B cell (primary cell): ENCODE results near the gene HFM1. TPM values are rescaled to one million over a fixed set of nuclear protein-coding genes. Genes with fewer than 3 reads are reported as not detected.

Experiments
- ATAC-seq: fragments of 200-7000 bp; cut with Tn5 transposase; one replicate; pipeline ENCODE4 v1.10.0; 2021; ENCODE audit warnings: low read depth, mild to moderate bottlenecking, moderate number of reproducible peaks, moderate library complexity
- CTCF ChIA-PET: fragments of 350-600 bp; sonication (Branson Sonifier 250); formaldehyde crosslinking; loops from one replicate; lab custom pipeline; 2021; ENCODE audit warnings: antibody characterized with exemption, inconsistent platforms; lab: Charles Lee
- POLR2A ChIA-PET: fragments of 350-600 bp; sonication (Branson Sonifier 250); formaldehyde crosslinking; loops from one replicate; lab custom pipeline; 2021; ENCODE audit warnings: antibody characterized with exemption; lab: Charles Lee
- DNase-seq: peaks from one replicate; pipeline ENCODE4 v3.0.0; 2013
- H2AFZ ChIP-seq: 2 replicates; pipeline ENCODE4 v1.6.1; 2012; ENCODE audit warnings: mild to moderate bottlenecking, low read depth, low read length; ENCODE audit not compliant: insufficient read depth, poor library complexity, severe bottlenecking
- H3K27ac ChIP-seq, 2 donors: 1 replicate in 1 of 2; 2 replicates in 1 of 2; pipeline ENCODE4 v1.5.1; 2012 to 2013; ENCODE audit warnings: low read length in 2 of 2, mild to moderate bottlenecking in 2 of 2, moderate library complexity in 1 of 2
- H3K27me3 ChIP-seq, 4 experiments: fragments of 200-600 bp in 1 of 4; sonication (generic) in 1 of 4; replicated peaks in 1 of 4; 1 replicate in 2 of 4; 2 replicates in 2 of 4; pipeline versions ENCODE4 v1.6.1 to v1.7.0; 2013 to 2016; ENCODE audit warnings: low read length in 3 of 4, mild to moderate bottlenecking in 2 of 4, mixed read lengths in 1 of 4, moderate library complexity in 1 of 4; ENCODE audit not compliant: insufficient read depth in 4 of 4, control insufficient read depth in 3 of 4; ENCODE audit errors: control extremely low read depth in 1 of 4
- H3K36me3 ChIP-seq, 2 experiments: replicated peaks in 1 of 2; 1 replicate in 1 of 2; 2 replicates in 1 of 2; pipeline versions ENCODE4 v1.6.1 to v1.7.1; 2013; ENCODE audit warnings: low read length in 1 of 2; ENCODE audit not compliant: insufficient read depth in 2 of 2, control insufficient read depth in 1 of 2; ENCODE audit errors: control extremely low read depth in 1 of 2, extremely low read depth in 1 of 2
- H3K4me1 ChIP-seq, 2 donors: fragments of 200-600 bp in 1 of 2; sonication (generic) in 1 of 2; 1 replicate in 1 of 2; 2 replicates in 1 of 2; pipeline versions ENCODE4 v1.5.1 to v1.6.1; 2013 to 2017; ENCODE audit warnings: low read length in 2 of 2; ENCODE audit not compliant: control insufficient read depth in 2 of 2, insufficient read depth in 2 of 2
- H3K4me2 ChIP-seq: replicated peaks from 2 replicates; pipeline ENCODE3; 2012; ENCODE audit warnings: mild to moderate bottlenecking, low read depth, low read length; ENCODE audit not compliant: poor library complexity, severe bottlenecking
- H3K4me3 ChIP-seq, 5 experiments: fragments of 200-600 bp in 1 of 5; sonication (generic) in 1 of 5; 1 replicate in 3 of 5; 2 replicates in 2 of 5; pipeline versions ENCODE4 v1.5.1 to v1.7.0; 2011 to 2016; ENCODE audit warnings: low read length in 4 of 5, mild to moderate bottlenecking in 4 of 5, low read depth in 2 of 5, control low read depth in 1 of 5, moderate library complexity in 1 of 5; ENCODE audit not compliant: insufficient read depth in 1 of 5; ENCODE audit errors: control extremely low read depth in 1 of 5, extremely low read depth in 1 of 5
- H3K79me2 ChIP-seq: fragments of 200-600 bp; sonication (generic); one replicate; pipeline ENCODE4 v1.6.0; 2016; ENCODE audit warnings: low read length; ENCODE audit not compliant: control insufficient read depth, insufficient read depth
- H3K9ac ChIP-seq: fragments of 200-600 bp; sonication (generic); 2 replicates; pipeline ENCODE4 v1.6.1; 2017; ENCODE audit warnings: mild to moderate bottlenecking, low read length, moderate library complexity
- H3K9me3 ChIP-seq, 3 donors: one replicate each; pipeline versions ENCODE4 v1.6.1 to v1.7.1; 2013; ENCODE audit warnings: low read length in 2 of 3; ENCODE audit not compliant: control insufficient read depth in 2 of 3, insufficient read depth in 1 of 3; ENCODE audit errors: control extremely low read depth in 1 of 3
- H4K20me1 ChIP-seq: 2 replicates; pipeline ENCODE4 v1.6.0; 2012; ENCODE audit warnings: mild to moderate bottlenecking, low read length; ENCODE audit not compliant: insufficient read depth, control insufficient read depth, poor library complexity, severe bottlenecking
- H3K27ac Mint-ChIP-seq: one replicate; pipeline ENCODE4 v1.8.0; 2021; ENCODE audit warnings: mixed read lengths
- H3K27me3 Mint-ChIP-seq: one replicate; pipeline ENCODE4 v1.8.0; 2021; ENCODE audit warnings: mixed read lengths
- H3K4me1 Mint-ChIP-seq: one replicate; pipeline ENCODE4 v1.8.0; 2021; ENCODE audit warnings: mixed read lengths
- H3K4me3 Mint-ChIP-seq: one replicate; pipeline ENCODE4 v1.8.0; 2021; ENCODE audit warnings: mixed read lengths
- H3K9me3 Mint-ChIP-seq: one replicate; pipeline ENCODE4 v1.8.0; 2022; ENCODE audit warnings: mixed read lengths; ENCODE audit not compliant: insufficient read depth
- EZH2 ChIP-seq: IDR thresholded peaks from 2 replicates; pipeline ENCODE4 v1.6.1; 2012; ENCODE audit warnings: borderline replicate concordance, low read depth, mild to moderate bottlenecking, moderate library complexity, low read length; ENCODE audit not compliant: insufficient read depth, poor library complexity, severe bottlenecking
- WGBS: methylation state at CpG from one replicate; pipeline ENCODE4 v1.1.5; 2013; ENCODE audit warnings: missing lambda C conversion rate; ENCODE audit not compliant: insufficient coverage; 5-methylcytosine and 5-hydroxymethylcytosine counted together
- intact Hi-C: fragments of 100-400 bp; cut with micrococcal nuclease; formaldehyde crosslinking; loops from one replicate; pipeline ENCODE4 v1.10.0; 2022
- polyA plus RNA-seq: library from polyadenylated mRNA; depleted of rRNA; stranded (reverse); fragments of >200 nt; gene quantifications from 2 replicates; pipeline ENCODE4 v1.2.3, GENCODE V29; 2012
- total RNA-seq, 2 donors: library from RNA; stranded (reverse); fragments of 120-200 nt in 1 of 2; gene quantifications; 1 replicate in 1 of 2; 2 replicates in 1 of 2; pipeline versions ENCODE4 v1.2.3 to v1.2.4, GENCODE V29; 2013 to 2022
- TF ChIP-seq, protein P1 (sequence below): fragments of 200-600 bp; IDR thresholded peaks from one replicate; pipeline ENCODE4 v1.8.0; 2022; ENCODE audit warnings: antibody characterized with exemption, mild to moderate bottlenecking

HFM1 gene
- total and polyA plus RNA-seq, 2 donors (not counting 1 experiment from before 2014, with no cell fraction given): not detected

DNA sequence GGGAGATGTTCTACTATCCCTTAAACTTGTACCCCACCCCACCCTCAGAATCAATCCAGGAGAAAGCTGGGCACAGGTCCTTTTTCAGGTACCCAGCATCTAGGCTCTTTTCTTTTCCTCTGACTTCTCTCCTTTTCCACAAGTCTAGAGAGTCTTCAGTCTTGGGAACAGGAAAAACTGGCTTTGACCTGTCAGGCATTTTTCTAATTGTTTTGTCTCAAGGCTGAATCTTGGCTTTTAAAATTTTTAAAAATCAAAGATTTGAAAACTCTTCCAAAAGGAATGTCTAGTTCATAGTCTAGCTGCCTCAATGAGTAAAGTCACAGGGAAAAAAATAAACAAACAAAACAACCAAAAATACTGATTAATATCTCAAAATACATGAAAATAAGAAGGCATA, 161.5 kb downstream of the HFM1 start:
- no peak overlapping the region for H3K9ac ChIP-seq
- no peaks in the 10 kb centered on the region for H3K27me3 ChIP-seq
- no peaks in the 10 kb centered on the region for H3K4me1 ChIP-seq
- TF ChIP-seq EZH2: no peak
- TF ChIP-seq, protein P1, sequence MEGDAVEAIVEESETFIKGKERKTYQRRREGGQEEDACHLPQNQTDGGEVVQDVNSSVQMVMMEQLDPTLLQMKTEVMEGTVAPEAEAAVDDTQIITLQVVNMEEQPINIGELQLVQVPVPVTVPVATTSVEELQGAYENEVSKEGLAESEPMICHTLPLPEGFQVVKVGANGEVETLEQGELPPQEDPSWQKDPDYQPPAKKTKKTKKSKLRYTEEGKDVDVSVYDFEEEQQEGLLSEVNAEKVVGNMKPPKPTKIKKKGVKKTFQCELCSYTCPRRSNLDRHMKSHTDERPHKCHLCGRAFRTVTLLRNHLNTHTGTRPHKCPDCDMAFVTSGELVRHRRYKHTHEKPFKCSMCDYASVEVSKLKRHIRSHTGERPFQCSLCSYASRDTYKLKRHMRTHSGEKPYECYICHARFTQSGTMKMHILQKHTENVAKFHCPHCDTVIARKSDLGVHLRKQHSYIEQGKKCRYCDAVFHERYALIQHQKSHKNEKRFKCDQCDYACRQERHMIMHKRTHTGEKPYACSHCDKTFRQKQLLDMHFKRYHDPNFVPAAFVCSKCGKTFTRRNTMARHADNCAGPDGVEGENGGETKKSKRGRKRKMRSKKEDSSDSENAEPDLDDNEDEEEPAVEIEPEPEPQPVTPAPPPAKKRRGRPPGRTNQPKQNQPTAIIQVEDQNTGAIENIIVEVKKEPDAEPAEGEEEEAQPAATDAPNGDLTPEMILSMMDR: no peak
- no peaks in the 10 kb centered on the region for H4K20me1 ChIP-seq
- no peaks in the 10 kb centered on the region for H3K36me3 ChIP-seq
- no peak overlapping the region for H3K27ac ChIP-seq
- ChIA-PET POLR2A (no interaction called here), CTCF (no interaction called here)
- no peak overlapping the region for H3K4me3 ChIP-seq
- H3K4me1 Mint-ChIP-seq: no peaks in the 10 kb centered on the region
- no peaks in the 10 kb centered on the region for H3K9me3 Mint-ChIP-seq
- no peak for ATAC-seq
- H3K27me3 Mint-ChIP-seq: peaks cover 7% of the 10 kb centered on the region
- H3K27ac Mint-ChIP-seq: no peak overlapping the region
- no peak for DNase-seq
- no peak overlapping the region for H2AFZ ChIP-seq
- no peaks in the 10 kb centered on the region for H3K79me2 ChIP-seq
- no peak overlapping the region for H3K4me2 ChIP-seq
- H3K4me3 Mint-ChIP-seq: no peak overlapping the region
- H3K9me3 ChIP-seq: no peaks in the 10 kb centered on the region
- intact Hi-C loops: no loop called here

DNA sequence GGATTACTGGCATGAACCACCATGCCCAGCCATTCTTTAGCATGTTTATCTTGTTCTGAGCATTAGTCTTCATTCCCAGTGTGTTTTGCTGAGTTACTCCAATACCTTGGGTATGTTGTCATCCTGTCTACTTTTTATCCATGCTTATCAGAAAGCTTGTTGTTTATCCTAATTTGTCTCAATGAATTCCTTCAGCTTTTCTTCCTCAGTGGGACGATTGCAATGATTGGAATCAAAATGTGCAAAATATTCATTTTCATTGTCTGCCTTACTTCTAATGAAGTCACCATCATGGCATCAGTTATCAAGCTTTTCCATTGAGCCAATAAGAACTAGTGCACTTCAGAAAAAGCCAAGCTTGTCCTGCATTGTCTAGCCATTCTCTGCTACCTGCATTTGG, 170.5 kb downstream of the HFM1 start:
- ChIA-PET POLR2A (no interaction called here), CTCF (no interaction called here)
- H3K9ac ChIP-seq: no peak overlapping the region
- no peak overlapping the region for H2AFZ ChIP-seq
- intact Hi-C loops: no loop called here
- no peaks in the 10 kb centered on the region for H3K36me3 ChIP-seq
- WGBS: no CpG with 5 or more reads among the region's 1 CpG
- peaks cover 0 to 4% (median 0%) of the 10 kb centered on the region in 3 donors for H3K9me3 ChIP-seq
- H3K79me2 ChIP-seq: no peaks in the 10 kb centered on the region
- no peaks in the 10 kb centered on the region for H3K4me1 ChIP-seq
- H3K4me1 Mint-ChIP-seq: no peaks in the 10 kb centered on the region
- H3K4me2 ChIP-seq: no peak overlapping the region
- H3K27me3 Mint-ChIP-seq: peaks cover 7% of the 10 kb centered on the region
- no peaks in the 10 kb centered on the region for H3K9me3 Mint-ChIP-seq
- H3K27ac ChIP-seq: no peak overlapping the region
- no peak overlapping the region for H3K4me3 ChIP-seq
- H3K27me3 ChIP-seq: no peaks in the 10 kb centered on the region
- H3K27ac Mint-ChIP-seq: no peak overlapping the region
- no peak overlapping the region for H3K4me3 Mint-ChIP-seq
- no peaks in the 10 kb centered on the region for H4K20me1 ChIP-seq
- ATAC-seq (no peak), DNase-seq (no peak)
- no peak for TF ChIP-seq EZH2
- TF ChIP-seq, protein P1: no peak
